Loucy (cell line): ENCODE data around the gene ARFRP1.

ENCODE experiments used
- H2AFZ ChIP-seq: fragments of 200-600 bp; sonication (generic); 2 replicates; pipeline ENCODE4 v1.6.0; 2016; ENCODE audit warnings: antibody characterized with exemption, mild to moderate bottlenecking, low read length, moderate library complexity
- H3F3A ChIP-seq: fragments of 200-600 bp; 2 replicates; pipeline ENCODE4 v1.6.0; 2016; ENCODE audit warnings: antibody characterized with exemption, low read depth, mild to moderate bottlenecking
- H3K27me3 ChIP-seq: fragments of 200-600 bp; sonication (generic); 2 replicates; pipeline ENCODE4 v1.6.1; 2014; ENCODE audit warnings: low read length, mild to moderate bottlenecking; ENCODE audit not compliant: insufficient read depth, poor library complexity, severe bottlenecking
- H3K36me3 ChIP-seq: fragments of 200-600 bp; sonication (generic); 2 replicates; pipeline ENCODE4 v1.6.1; 2016; ENCODE audit warnings: low read length; ENCODE audit not compliant: insufficient read depth
- H3K4me1 ChIP-seq: fragments of 200-600 bp; sonication (generic); 2 replicates; pipeline ENCODE4 v1.5.1; 2014; ENCODE audit warnings: low read length, mild to moderate bottlenecking; ENCODE audit not compliant: insufficient read depth, poor library complexity, severe bottlenecking
- H3K4me2 ChIP-seq: fragments of 200-600 bp; sonication (generic); 2 replicates; pipeline ENCODE4 v1.6.0; 2014; ENCODE audit warnings: antibody characterized with exemption, low read length, low read depth, mild to moderate bottlenecking; ENCODE audit not compliant: poor library complexity, severe bottlenecking
- H3K4me3 ChIP-seq: fragments of 200-600 bp; sonication (generic); 2 replicates; pipeline ENCODE4 v1.5.1; 2014; ENCODE audit warnings: low read length, mild to moderate bottlenecking, mixed read lengths; ENCODE audit not compliant: poor library complexity, severe bottlenecking
- H3K79me2 ChIP-seq: fragments of 200-600 bp; sonication (generic); 2 replicates; pipeline ENCODE4 v1.6.1; 2014; ENCODE audit warnings: low read length; ENCODE audit not compliant: insufficient read depth
- H3K9ac ChIP-seq: fragments of 200-600 bp; sonication (generic); 2 replicates; pipeline ENCODE4 v1.6.0; 2014; ENCODE audit warnings: mild to moderate bottlenecking, low read depth, low read length, moderate library complexity; ENCODE audit not compliant: poor library complexity, severe bottlenecking
- H3K9me2 ChIP-seq: fragments of 200-600 bp; sonication (generic); replicated peaks from 2 replicates; pipeline ENCODE4 v1.6.1; 2016; ENCODE audit warnings: low read depth, low read length, mixed read lengths
- H3K9me3 ChIP-seq: fragments of 200-600 bp; sonication (generic); 2 replicates; pipeline ENCODE4 v1.6.1; 2014; ENCODE audit warnings: mild to moderate bottlenecking, antibody characterized with exemption, low read length, low read depth; ENCODE audit not compliant: insufficient read depth
- H4K20me1 ChIP-seq: fragments of 200-600 bp; sonication (generic); 2 replicates; pipeline ENCODE4 v1.6.0; 2014; ENCODE audit warnings: antibody characterized with exemption, low read length, mild to moderate bottlenecking; ENCODE audit not compliant: insufficient read depth, poor library complexity, severe bottlenecking
- EZH2phosphoT487 ChIP-seq: fragments of 200-600 bp; IDR thresholded peaks from 2 replicates; pipeline ENCODE4 v1.6.1; 2018; ENCODE audit warnings: antibody characterized with exemption, mild to moderate bottlenecking, moderate library complexity, borderline replicate concordance
- TF ChIP-seq, protein P1 (sequence below): fragments of 200-600 bp; sonication (generic); conservative IDR thresholded peaks from 2 replicates; pipeline ENCODE4 v1.5.1; 2014; ENCODE audit warnings: mild to moderate bottlenecking, antibody characterized with exemption, low read length

Gene ARFRP1

DNA sequence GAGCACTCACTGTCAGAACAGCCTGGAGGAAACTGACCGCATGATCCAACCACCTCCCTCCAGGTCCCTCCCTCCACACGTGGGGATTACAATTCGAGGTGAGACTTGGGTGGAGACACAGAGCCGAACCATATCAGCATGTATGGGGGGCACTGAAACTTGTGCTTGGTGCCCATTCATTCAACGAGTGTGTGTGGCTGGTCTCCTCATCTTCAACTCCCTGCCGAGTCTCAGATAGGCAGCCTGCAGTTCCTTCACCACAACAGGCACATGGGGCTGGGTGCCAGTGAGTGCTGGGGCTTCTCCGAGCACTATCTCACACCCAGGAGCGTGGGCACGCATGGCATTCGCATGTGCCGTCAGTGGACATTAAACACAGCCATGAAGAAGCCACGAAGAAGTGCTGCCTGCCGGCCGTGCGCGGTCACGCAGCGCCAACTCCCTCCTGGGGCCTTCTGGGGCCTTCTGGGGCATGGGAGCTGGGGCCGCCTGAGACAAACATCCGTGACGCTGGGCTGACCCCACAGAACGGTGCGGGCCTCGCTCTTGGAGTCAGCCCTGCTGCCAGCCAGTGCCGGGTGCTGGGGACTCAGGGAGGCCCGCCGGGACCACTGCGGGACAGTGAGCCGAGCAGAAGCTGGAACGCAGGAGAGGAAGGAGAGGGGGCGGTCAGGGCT lies 50.4 kb downstream of the ARFRP1 start:
- H3K4me3 ChIP-seq: peak overlapping the region; percentile 91
- H2AFZ ChIP-seq: peak overlapping the region; percentile 95; the same call in 1 of the 2 replicates
- H3K4me2 ChIP-seq: peak overlapping the region; percentile 84

DNA sequence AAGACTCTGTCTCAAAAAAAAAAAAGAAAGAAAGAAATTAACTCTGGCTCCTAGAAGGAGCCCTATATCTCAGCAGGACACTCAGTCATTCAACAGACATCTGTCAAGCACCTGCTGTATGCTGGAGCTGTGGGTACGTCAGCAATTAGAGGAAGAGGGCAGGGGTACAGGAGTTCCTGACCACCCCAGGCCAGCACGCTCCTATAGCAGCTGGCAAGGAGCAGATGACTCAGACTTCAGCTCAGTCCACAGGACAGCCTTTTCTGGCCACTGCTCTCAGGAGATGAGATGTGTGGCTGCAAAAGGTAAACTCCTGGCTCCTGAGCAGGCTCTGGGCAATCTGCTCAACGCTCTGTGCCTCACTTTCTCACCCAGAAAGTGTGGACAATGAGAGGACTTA lies 51.3 kb downstream of the ARFRP1 start:
- H3K9ac ChIP-seq: no peak overlapping the region
- no peak overlapping the region for H3K4me3 ChIP-seq
- H3K36me3 ChIP-seq: no peaks in the 10 kb centered on the region
- H3K4me1 ChIP-seq: peaks cover 38% of the 10 kb centered on the region
- no peaks in the 10 kb centered on the region for H3F3A ChIP-seq
- H3K9me2 ChIP-seq: no peaks in the 10 kb centered on the region
- peaks cover 17% of the 10 kb centered on the region for H4K20me1 ChIP-seq
- no peaks in the 10 kb centered on the region for H3K9me3 ChIP-seq
- H2AFZ ChIP-seq: no peak overlapping the region
- no peaks in the 10 kb centered on the region for H3K27me3 ChIP-seq
- TF ChIP-seq EZH2phosphoT487: no peak
- TF ChIP-seq, protein P1, sequence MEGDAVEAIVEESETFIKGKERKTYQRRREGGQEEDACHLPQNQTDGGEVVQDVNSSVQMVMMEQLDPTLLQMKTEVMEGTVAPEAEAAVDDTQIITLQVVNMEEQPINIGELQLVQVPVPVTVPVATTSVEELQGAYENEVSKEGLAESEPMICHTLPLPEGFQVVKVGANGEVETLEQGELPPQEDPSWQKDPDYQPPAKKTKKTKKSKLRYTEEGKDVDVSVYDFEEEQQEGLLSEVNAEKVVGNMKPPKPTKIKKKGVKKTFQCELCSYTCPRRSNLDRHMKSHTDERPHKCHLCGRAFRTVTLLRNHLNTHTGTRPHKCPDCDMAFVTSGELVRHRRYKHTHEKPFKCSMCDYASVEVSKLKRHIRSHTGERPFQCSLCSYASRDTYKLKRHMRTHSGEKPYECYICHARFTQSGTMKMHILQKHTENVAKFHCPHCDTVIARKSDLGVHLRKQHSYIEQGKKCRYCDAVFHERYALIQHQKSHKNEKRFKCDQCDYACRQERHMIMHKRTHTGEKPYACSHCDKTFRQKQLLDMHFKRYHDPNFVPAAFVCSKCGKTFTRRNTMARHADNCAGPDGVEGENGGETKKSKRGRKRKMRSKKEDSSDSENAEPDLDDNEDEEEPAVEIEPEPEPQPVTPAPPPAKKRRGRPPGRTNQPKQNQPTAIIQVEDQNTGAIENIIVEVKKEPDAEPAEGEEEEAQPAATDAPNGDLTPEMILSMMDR: no peak
- H3K4me2 ChIP-seq: no peak overlapping the region
- peaks cover 46% of the 10 kb centered on the region for H3K79me2 ChIP-seq

More for the DNA sequence above, 50.4 kb downstream of the ARFRP1 start:
- no peak for TF ChIP-seq EZH2phosphoT487
- TF ChIP-seq, protein P1: no peak
- Histone ChIP-seq H3K9me3 (no peaks in the 10 kb centered on the region), H3K27me3 (no peaks in the 10 kb centered on the region), H3F3A (no peaks in the 10 kb centered on the region), H3K36me3 (no peaks in the 10 kb centered on the region; the same call in 1 of the 2 replicates), H4K20me1 (peaks cover 8% of the 10 kb centered on the region), H3K79me2 (peaks cover 39% of the 10 kb centered on the region), H3K9me2 (no peaks in the 10 kb centered on the region), H3K9ac (peak overlapping the region; percentile 84), H3K4me1 (peaks cover 32% of the 10 kb centered on the region)

DNA sequence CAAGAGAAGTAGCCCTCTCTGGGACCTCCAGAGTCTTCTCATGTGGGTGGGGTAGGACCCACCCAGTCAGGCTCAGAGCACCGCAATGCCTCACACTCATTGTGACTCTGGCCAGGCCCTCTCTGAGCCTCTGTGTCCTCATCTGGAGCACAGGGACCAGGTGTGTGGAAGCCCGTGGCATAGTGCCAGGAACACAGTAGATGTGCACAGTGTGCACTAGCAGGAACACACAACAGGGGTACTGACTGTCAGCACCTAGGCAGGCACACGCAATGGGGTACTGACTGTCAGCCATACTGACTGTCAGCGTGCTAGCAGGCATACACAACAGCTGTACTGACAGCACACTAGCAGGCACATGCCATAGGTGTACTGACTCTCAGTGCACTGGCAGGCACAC lies 52.5 kb downstream of the ARFRP1 start:
- no peaks in the 10 kb centered on the region for H3K9me3 ChIP-seq
- H3K4me1 ChIP-seq: peaks cover 44% of the 10 kb centered on the region
- peak overlapping the region; percentile 84 for H3K9ac ChIP-seq
- peaks cover 23% of the 10 kb centered on the region for H4K20me1 ChIP-seq
- no peak overlapping the region for H2AFZ ChIP-seq
- TF ChIP-seq, protein P1: no peak
- no peak for TF ChIP-seq EZH2phosphoT487
- peak overlapping the region; percentile 81 for H3K4me2 ChIP-seq
- no peaks in the 10 kb centered on the region for H3F3A ChIP-seq
- H3K4me3 ChIP-seq: peak overlapping the region; percentile 77
- no peaks in the 10 kb centered on the region for H3K36me3 ChIP-seq
- H3K79me2 ChIP-seq: peaks cover 50% of the 10 kb centered on the region
- H3K27me3 ChIP-seq: no peaks in the 10 kb centered on the region
- no peaks in the 10 kb centered on the region for H3K9me2 ChIP-seq
